ENCODE measurements around the gene NPAS3.

NPAS3 gene

GRCh38 chr14:33451211-33451610 lies 512.5 kb downstream of the NPAS3 start:
- DNase-seq (ENCODE audit: low read depth): no peak
- H3K4me3 ChIP-seq (ENCODE audit: control insufficient read depth, low read depth, low read length): no peak overlapping the region
- TF ChIP-seq, protein P1, sequence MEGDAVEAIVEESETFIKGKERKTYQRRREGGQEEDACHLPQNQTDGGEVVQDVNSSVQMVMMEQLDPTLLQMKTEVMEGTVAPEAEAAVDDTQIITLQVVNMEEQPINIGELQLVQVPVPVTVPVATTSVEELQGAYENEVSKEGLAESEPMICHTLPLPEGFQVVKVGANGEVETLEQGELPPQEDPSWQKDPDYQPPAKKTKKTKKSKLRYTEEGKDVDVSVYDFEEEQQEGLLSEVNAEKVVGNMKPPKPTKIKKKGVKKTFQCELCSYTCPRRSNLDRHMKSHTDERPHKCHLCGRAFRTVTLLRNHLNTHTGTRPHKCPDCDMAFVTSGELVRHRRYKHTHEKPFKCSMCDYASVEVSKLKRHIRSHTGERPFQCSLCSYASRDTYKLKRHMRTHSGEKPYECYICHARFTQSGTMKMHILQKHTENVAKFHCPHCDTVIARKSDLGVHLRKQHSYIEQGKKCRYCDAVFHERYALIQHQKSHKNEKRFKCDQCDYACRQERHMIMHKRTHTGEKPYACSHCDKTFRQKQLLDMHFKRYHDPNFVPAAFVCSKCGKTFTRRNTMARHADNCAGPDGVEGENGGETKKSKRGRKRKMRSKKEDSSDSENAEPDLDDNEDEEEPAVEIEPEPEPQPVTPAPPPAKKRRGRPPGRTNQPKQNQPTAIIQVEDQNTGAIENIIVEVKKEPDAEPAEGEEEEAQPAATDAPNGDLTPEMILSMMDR (IDR thresholded peaks at IDR 0.05; ENCODE audit: control insufficient read depth, insufficient read depth, low read depth, low read length, missing control alignments): no peak

DNA sequence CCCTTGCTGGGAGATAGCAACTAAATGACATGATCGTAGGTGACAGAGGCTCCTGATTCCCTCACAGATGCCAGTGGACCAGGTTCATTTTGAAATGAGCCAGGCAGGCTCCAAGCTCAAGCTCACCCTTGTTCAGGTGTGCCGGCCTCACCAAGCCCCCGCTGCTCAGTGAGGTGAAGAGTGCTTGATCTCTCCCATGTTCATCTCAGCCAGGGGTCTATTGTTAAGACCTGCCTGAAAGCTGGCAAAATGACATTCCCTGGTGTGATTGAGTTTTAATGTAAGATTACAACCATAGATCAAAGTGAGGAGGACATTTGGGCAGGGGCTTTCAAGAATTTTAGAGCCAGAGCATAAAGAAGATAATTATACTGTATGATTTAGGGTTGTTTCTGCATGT lies 514.3 kb downstream of the NPAS3 start:
- H3K4me3 ChIP-seq (ENCODE audit: control insufficient read depth, low read depth, low read length): no peak overlapping the region
- TF ChIP-seq, protein P1 (IDR thresholded peaks at IDR 0.05; ENCODE audit: control insufficient read depth, insufficient read depth, low read depth, low read length, missing control alignments): no peak
- no peak for DNase-seq (ENCODE audit: low read depth)

DNA sequence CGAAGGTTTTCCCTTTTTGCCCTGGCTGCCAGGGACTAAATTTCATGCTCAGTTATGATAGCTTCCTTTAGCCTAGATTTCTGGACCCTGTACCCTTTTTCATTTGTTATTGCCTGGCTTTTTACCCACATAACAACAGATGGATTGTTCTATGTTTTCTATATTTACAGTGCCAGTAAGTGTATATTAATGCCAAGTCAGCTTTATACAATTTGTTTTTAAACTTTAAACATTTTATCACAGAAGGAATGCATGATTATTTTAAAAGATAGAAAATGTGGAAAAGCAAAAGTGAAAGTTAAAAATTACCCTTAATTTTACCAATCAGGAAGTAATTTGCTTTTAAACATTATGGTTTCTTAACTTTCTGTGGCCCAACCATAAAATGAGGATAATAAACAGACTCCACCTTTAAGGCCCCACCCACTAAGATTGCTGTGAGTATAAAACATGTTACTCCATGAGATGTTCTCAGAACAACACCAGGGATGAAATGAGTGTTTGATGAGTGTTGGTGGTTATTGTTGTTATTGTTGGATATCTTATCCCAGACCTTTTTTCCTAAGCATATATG lies 515.4 kb downstream of the NPAS3 start:
- DNase-seq (ENCODE audit: low read depth): no peak
- TF ChIP-seq, protein P1 (IDR thresholded peaks at IDR 0.05; ENCODE audit: control insufficient read depth, insufficient read depth, low read depth, low read length, missing control alignments): no peak
- no peak overlapping the region for H3K4me3 ChIP-seq (ENCODE audit: control insufficient read depth, low read depth, low read length)

- DNase-seq (ENCODE audit: low read depth): no peak
- TF ChIP-seq, protein P1 (IDR thresholded peaks at IDR 0.05; ENCODE audit: control insufficient read depth, insufficient read depth, low read depth, low read length, missing control alignments): no peak
- no peak overlapping the region for H3K4me3 ChIP-seq (ENCODE audit: control insufficient read depth, low read depth, low read length)
These were observed 516.0 kb downstream of the NPAS3 start for GRCh38 chr14:33454707-33455106.

- TF ChIP-seq, protein P1 (IDR thresholded peaks at IDR 0.05; ENCODE audit: control insufficient read depth, insufficient read depth, low read depth, low read length, missing control alignments): no peak
- no peak for DNase-seq (ENCODE audit: low read depth)
- H3K4me3 ChIP-seq (ENCODE audit: control insufficient read depth, low read depth, low read length): no peak overlapping the region
These were observed 517.1 kb downstream of the NPAS3 start for GRCh38 chr14:33455654-33456345.

- DNase-seq (ENCODE audit: low read depth): no peak
- TF ChIP-seq, protein P1 (IDR thresholded peaks at IDR 0.05; ENCODE audit: control insufficient read depth, insufficient read depth, low read depth, low read length, missing control alignments): no peak
- H3K4me3 ChIP-seq (ENCODE audit: control insufficient read depth, low read depth, low read length): no peak overlapping the region
These were observed 518.3 kb downstream of the NPAS3 start for GRCh38 chr14:33457021-33457420.

All from AG09309 (cell line).